ENCODE measurements around the gene CYP4F8.

CYP4F8 gene

GRCh38 chr19:15616627-15617270, 1.7 kb downstream of the CYP4F8 start:
- FAIRE-seq = no peak

GRCh38 chr19:15618321-15618720, 3.3 kb downstream of the CYP4F8 start:
- no peak for FAIRE-seq

- no peak for FAIRE-seq
Measured at GRCh38 chr19:15621801-15622200, 6.8 kb downstream of the CYP4F8 start.

GRCh38 chr19:15622991-15623390, 8.0 kb downstream of the CYP4F8 start:
- no peak for FAIRE-seq

- no peak for FAIRE-seq
Measured at GRCh38 chr19:15623711-15624318, 8.8 kb downstream of the CYP4F8 start.

GRCh38 chr19:15628236-15629002, 13.4 kb downstream of the CYP4F8 start:
- no peak for FAIRE-seq

GRCh38 chr19:15629003-15629880, 14.2 kb downstream of the CYP4F8 start:
- no peak for FAIRE-seq

- FAIRE-seq = no peak
Measured at GRCh38 chr19:15631817-15632216, 16.8 kb downstream of the CYP4F8 start.

- FAIRE-seq = no peak
Measured at GRCh38 chr19:15633082-15633835, 18.2 kb downstream of the CYP4F8 start.

- no peak for FAIRE-seq
Measured at GRCh38 chr19:15634105-15634504, 19.1 kb downstream of the CYP4F8 start.

GRCh38 chr19:15635016-15635805, 20.2 kb downstream of the CYP4F8 start:
- no peak for FAIRE-seq

GRCh38 chr19:15636026-15636425, 21.0 kb downstream of the CYP4F8 start:
- no peak for FAIRE-seq

- no peak for FAIRE-seq
Measured at GRCh38 chr19:15639596-15639995, 24.6 kb downstream of the CYP4F8 start.

- no peak for FAIRE-seq
Measured at GRCh38 chr19:15640294-15640903, 25.4 kb downstream of the CYP4F8 start, which contains the start of gene CYP4F3. TSS of gene CYP4F3 (plus strand) at chr19:15640897. CDS start at chr19:15641416, 519 bp downstream.

- no peak for FAIRE-seq
Measured at GRCh38 chr19:15640904-15641597, 26.0 kb downstream of the CYP4F8 start.

GRCh38 chr19:15641901-15642491, 27.0 kb downstream of the CYP4F8 start:
- FAIRE-seq = no peak

- no peak for FAIRE-seq
Measured at GRCh38 chr19:15642807-15643206, 27.8 kb downstream of the CYP4F8 start.

- FAIRE-seq = no peak
Measured at GRCh38 chr19:15643387-15643786, 28.4 kb downstream of the CYP4F8 start.

GRCh38 chr19:15644066-15644741, 29.2 kb downstream of the CYP4F8 start:
- FAIRE-seq = no peak

Measured in islet of Langerhans (tissue), 1 donor.